GM10266 (cell line): ENCODE results near the gene CDK14.

Source experiments
- DNase-seq: peaks from one replicate; pipeline ENCODE4 v3.0.0; 2012; ENCODE audit errors: extremely low spot score
- CTCF ChIP-seq: IDR thresholded peaks from 2 replicates; pipeline ENCODE4 v1.5.1; 2012; ENCODE audit warnings: mild to moderate bottlenecking, low read depth; ENCODE audit not compliant: control insufficient read depth, insufficient read depth; ENCODE audit errors: missing control alignments

CDK14 gene

GRCh38 chr7:90654718-90655427 is 58.8 kb downstream of the CDK14 start:
- no peak for DNase-seq
- TF ChIP-seq CTCF, result no peak

- DNase-seq, result peak; percentile 18
- no peak for TF ChIP-seq CTCF
Observed at GRCh38 chr7:90655566-90655965, 59.4 kb downstream of the CDK14 start.

GRCh38 chr7:90657481-90657880 is 61.4 kb downstream of the CDK14 start:
- no peak for TF ChIP-seq CTCF

GRCh38 chr7:90660100-90660499 is 64.0 kb downstream of the CDK14 start:
- TF ChIP-seq CTCF, result no peak
- DNase-seq, result no peak

More at GRCh38 chr7:90657481-90657880, 61.4 kb downstream of the CDK14 start:
- no peak for DNase-seq

GRCh38 chr7:90660819-90661218 is 64.7 kb downstream of the CDK14 start:
- no peak for TF ChIP-seq CTCF
- no peak for DNase-seq

GRCh38 chr7:90661290-90662151 is 65.4 kb downstream of the CDK14 start:
- no peak for TF ChIP-seq CTCF
- DNase-seq, result no peak

GRCh38 chr7:90663176-90663575 is 67.1 kb downstream of the CDK14 start:
- DNase-seq, result no peak
- no peak for TF ChIP-seq CTCF
